NCI-H146 (cell line): Measurements from ENCODE around the gene GRID1.
A peak's percentile ranks its signal among the peaks of the same experiment; 100 is the strongest.

Source experiments
- DNase-seq: peaks from one replicate; lab custom pipeline; 2025; lab: John Stamatoyannopoulos, UW

Gene GRID1

DNA sequence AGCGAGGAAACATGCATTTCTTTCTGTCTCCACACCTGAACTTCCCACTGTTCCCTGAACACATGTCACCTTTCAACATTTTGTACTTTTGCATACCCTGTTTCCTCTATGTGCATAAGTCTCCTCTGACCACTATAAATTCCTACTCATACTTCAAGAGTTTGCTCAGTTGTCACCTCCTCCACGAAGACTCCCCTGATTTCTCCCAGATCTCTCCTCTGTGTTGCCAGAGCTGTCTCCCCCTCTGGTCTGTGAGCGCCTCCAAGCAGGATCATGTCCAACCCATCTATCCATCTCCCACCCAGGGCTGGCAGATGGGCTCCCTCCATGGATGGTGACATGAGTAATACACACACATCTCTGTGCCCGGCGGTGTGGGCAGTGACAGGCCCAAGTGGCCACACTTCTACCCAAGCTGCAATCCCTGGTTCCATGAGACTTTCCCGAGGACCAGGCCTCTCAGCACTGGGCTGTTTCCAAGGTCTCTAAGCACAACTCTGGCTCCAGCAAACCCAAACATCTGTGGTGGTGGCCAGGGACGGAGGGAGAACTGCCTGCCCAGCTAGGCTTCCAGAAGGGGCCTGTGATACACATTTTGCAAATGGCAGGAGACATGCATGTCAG lies 135.9 kb downstream of the GRID1 start:
- DNase-seq: no peak

DNA sequence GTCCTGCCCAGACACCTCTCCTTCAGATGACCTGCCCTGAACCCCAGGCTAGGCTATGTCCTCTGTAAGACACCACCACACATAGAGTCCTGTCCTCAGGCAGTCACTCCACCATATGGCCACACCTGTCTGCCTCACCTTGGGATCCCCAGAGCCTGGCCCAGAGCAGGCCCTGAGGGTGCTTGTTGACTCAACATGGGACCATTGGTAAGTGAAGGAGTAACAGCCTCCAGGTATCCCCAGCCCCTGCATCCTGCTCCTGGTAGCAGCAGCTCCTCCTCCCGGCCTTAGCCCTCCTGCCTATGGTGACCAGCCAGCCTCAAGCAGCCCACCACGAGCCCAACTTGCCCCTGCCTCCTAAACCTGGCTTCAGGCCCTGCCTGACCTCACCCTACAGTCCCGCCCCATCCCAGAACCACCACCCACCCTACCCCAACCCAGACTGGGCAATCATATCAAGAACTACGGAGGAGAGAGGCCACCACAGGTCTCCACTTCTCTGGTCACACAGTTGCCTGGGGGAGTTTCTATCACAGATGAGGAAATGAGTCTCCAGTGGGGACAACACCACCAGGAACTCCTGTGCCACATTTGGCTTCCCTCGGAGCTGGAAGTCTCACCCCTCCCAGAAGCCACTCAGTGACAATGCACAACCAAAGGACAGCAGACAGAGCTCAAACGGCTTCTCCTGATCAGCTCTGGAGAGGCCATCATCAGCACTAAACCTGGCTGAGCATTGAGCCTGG lies 136.6 kb downstream of the GRID1 start:
- DNase-seq: no peak

DNA sequence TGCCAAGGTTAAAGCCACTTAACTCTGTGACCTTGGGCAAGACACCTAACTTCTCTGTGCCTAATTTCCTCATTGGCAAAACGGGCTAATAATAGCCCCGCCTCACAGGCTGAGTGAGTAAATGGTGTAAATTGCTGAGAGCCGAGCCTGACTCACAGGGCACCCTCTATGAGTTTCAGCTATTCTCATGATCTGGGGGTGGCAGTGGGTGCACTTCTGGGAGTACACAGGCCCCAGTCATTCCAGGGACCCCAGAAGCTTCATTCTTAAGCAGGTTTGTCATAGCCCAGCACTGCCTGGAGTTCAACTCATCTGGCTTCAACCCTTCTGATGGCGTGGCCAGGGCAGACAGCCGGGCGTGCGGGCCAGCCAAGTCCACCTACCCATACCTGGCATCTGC lies 137.2 kb downstream of the GRID1 start:
- no peak for DNase-seq

DNA sequence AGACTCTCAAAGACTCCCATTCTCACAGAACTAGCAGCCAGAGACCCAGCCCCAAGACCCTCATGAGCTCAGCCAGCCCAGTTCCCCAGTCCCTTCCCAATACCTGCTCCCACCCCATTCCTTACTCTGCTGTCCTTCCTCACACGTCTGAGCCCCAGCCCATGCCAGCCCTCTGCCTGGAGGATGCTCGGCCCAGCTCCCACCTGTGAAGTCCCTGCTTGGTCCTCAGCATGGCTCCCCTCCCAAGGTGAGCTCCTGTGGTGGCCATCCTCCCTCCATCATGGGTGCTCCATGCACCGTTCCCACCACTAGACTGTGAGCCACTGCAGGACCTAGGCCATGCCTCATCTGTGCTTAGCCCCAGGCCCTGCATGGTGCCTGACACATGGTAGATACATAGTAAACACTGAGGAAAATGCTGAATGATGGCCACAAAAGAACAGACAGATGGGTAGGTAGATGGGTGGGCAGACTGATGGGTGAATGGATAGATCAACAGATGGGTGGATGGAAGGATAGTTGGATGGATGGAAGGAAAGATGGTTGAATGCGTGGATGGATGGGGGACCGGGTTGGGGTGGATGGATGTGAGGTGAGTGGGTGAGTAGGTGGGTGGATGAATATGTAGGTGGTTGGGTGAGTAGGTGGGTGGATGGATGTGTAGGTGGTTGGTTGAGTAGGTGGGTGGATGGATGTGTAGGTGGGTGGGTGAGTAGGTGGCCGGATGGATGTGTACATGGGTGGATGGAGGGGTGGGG lies 138.9 kb downstream of the GRID1 start:
- DNase-seq: no peak

DNA sequence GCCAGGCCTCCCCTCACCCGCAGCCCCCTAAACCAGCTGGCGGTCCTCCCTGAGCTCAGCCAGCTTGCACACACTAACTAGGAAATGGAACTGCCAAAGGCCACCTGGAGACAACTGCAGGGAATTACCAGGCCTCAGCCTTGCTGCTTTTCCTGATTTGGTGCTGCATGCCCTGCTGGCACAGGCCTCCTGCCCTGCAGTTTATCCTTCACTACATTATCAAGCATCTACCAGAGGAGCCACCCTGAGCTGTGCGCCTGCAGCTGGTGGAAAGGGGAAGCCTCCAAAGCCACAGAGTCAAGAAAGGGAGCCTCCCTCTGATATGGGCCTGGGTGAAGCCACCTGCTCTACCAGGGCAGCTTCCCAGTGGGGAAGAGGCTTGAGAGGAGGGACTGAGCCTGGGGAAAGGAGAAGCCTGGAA lies 139.8 kb downstream of the GRID1 start:
- no peak for DNase-seq

DNA sequence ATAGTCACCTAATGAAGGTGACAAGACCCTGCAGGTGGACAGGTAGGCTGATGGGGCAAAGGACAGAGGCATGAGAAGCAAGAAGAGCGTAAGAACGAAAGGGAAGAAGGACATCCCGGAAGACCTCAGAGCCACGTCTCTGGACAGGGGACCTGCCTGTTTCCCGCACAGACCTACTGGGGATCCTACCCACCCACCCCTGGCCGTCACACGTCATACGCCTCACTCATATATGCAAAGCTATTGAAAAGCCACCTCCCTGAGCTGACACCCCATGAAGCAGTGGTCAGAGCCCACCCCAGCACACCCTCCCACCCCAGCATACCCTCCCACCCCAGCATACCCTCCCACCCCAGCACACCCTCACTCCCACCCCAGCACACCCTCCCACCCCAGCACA lies 140.6 kb downstream of the GRID1 start:
- DNase-seq: no peak

DNA sequence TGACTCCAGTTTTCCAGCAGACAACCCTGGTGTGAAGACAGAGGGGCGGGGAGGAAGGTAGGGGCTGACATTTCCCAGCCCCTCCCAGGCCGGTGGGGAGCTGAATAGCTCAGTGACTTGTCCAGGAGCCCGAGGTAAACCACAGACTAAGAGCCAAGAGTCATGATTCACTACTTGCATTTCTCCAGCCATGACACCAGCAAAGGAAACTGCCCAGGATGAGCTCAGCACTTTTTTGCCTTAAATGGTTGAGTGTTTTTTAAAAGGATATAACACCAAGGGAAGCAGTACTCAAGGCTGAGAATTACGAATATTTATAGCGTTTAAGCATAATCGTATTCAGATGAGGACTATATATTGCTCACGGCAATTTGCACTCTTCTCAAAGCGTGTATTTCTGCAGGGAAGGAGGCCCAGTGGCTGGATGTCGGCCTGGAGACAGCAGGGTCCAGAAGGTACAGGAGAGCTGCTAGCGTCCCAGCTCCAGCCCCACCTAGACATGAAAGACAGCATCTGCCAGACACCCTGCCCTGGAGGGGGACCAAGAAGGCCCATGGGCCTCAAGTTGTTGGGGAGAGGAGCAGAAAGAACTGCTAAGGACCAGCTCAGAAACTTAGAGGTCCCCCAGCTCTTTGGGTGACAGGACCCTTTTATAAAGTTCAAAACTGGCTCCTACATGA lies 141.4 kb downstream of the GRID1 start:
- no peak for DNase-seq

DNA sequence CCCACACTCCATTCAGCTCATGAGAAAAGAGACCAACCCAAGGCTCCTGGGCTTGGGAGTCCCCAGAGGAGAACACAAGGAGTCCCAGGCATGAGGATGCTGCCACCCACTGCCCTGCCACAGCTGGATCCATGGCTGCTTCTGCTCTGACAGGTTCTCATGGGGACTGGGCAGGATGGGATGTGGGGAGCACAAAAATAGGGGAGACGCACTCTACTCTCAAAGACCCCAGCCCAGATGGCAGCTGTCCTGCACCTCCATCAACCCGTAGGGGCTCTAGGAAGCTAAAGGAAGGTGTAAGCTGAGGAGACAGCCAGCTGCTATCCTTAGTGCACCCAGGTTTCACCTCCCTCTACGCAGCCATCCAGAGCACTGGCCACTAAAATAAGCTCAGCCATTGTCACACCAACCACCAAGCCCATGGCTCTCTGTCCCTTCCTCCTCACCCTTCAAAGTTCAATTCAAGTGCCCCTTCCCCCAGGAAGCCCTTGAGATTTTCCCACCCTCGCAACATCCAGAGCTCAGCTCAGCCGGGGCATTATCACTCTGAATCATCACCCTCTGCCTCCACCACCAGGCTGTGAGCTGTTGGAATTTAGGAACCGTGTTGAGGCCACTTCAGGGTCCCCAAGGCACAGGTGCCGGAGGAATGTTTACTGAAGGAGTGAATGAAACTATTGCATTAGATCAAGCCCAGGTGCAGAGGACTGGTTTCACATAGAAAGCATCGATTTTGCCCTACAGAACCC lies 142.1 kb downstream of the GRID1 start:
- DNase-seq: no peak

DNA sequence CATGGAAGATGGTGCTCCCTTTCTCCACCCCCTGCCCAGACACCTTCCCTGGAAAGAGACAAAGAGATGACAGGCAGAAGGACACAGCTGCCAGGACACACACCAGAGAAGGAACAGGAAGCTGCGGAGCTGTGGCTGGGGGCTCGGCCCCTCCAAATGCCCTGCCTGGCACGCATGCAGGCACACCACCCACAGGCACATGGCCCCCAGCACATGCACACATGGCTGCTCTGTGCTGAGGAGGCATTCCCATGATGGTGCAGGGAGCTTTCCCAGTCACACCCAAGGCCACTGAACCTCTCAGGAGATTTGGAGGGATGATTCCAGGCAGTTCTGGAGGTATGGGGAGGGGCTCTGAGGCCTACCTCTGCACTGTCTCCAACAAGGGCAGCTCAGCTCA lies 143.3 kb downstream of the GRID1 start:
- no peak for DNase-seq

DNA sequence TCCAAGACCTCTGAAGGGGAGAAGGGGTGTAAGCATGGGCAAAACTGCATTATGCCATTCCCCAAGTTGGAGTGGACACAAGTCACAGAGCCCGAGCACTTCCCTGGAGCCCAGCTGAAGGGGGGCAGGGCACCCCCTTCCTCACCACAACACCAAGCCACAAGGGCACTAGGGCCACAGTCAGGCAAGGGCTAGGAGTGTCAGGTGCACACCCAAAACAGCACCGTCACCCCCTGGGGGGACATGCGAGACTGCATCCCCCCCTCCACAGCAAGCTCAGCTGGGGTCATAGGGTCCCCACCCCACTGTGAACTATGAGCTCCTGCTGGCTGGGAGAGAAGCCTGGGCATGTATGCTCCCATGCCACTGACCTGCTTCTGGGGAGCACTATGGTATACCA lies 143.9 kb downstream of the GRID1 start:
- DNase-seq: no peak

DNA sequence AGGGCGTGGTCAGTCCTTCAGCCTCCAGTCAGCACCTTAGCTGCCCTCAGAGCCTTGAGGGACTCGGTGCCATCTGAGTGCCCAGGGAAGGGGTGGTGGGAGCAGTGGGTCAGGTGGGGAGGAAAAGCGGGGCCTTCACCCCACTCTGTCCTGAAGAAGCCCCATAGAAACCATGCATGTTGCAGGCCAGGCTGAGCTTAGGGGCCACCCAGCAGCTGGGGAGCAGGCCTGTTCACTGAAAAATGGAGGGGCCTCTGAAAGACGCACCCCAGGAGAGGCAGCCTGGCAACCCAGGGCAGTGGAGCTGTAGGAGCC lies 144.3 kb downstream of the GRID1 start:
- DNase-seq: no peak

DNA sequence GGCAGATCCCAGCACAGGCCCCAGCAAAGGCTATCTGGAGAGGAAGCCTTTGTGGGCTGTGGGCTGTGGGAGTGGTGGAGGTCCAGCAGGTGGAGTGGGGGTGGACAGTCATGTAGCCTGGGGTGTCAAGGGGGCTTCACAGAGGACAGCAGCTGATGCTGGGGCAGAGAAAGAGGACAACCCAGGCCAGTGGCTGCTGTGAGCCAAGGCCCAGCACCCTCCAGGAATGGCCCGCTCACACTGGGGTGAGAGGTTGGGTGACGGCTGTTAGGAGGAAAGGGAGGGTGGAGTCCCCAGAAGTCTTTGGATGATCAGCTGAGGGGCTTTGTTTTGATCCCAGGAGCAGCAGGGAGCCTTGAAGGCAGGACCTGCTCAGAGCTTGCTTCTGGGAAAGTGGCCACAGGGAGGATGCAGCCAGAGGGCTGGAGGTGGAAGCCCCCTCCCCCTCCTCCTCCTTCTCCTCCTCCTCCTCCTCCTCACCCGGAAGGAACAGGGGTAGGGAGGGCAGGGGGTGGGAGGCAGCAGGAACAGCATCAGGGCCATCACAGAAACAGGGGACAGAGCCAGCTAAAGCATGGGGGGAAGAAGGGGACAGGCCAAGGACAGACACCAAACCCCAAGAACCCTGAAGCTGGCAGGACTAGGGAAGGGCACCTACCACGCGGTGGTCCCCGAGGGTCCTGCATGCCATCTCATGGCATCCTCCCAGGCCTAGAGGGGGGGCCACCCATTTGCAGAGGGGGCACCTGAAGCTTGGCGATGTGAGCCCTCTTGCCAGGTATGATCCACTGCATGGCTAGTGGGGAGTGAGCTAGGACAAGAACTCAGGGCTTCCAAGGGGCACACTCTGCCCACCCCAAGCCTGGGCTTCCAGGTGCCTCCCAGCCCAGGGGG lies 144.9 kb downstream of the GRID1 start:
- no peak for DNase-seq

DNA sequence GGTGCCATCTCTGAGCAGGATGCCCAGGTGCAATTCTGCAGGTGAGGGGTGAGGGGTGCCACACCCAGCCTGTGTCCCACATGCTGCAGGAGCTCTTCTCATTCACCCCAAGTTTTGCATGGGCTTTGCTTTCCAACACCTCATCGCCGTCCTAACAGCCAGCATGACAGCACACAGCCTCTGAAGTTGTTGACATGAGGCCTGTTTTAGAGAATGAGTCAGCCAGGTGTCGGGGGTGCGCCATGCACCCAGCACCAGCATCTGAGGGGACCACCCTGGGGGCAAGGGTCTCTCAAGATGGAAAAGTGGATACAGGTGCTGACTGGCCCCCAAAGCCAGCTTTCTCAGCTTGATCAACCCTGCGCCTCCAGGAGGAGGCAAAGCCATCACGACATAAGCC lies 146.0 kb downstream of the GRID1 start:
- no peak for DNase-seq

DNA sequence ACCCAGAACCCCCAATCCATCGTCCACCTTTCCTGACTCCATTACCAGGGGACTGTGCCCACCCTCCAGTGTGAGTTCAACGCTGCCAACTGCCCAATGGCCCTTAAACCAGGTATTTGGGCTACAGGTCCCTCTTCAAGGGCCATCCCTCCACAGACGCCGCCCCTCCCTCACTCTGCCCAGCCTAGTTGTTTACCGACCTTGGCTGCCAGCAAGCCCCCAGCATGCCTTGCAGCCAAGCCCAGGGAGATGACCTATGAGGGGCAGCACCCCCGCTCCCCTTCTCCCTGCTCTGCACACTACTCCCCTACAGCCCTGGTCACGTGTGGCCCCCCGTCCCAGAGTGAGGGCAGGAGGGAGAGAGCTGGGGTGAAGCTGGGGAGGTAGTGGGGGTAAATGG lies 147.3 kb downstream of the GRID1 start:
- no peak for DNase-seq

DNA sequence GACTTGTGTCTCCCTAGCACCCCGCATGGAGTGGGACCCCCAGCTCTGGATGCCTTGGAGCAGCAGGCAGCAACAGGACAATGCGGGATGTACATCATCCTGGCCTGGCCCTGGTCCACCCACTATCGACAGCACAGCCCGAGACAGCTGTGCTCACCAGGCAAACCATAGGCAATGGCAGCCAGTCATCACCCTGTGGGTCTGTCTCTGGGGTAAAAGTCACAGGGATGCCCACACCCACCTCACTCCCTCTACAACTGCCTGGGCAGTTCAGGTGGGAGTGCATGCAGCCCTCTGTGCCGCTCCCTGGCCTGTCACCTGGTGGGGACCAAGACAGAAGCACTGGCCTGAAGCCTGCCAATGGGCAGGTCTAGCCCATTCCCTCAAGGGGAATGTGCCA lies 147.8 kb downstream of the GRID1 start:
- DNase-seq: no peak

DNA sequence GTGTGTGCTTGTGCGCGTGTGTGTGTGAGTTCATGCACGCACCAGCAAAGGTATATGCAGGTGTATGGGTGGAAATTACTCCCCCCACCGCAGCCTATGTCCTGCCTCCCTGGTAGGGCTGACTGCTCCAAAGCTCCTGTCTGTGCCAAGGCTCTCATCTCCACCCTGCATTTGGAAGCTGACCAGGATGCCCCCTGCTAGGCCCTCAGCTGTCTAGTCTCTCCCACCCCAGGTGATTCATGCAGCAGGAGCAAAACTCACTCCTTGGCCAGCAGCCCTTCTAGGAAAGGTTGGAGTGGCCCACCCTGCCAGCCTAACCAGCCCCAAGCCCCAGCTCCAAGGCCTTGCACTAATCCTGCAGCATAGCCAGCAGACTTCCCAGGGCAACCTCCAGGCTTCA lies 148.4 kb downstream of the GRID1 start:
- peak; percentile 65 for DNase-seq

DNA sequence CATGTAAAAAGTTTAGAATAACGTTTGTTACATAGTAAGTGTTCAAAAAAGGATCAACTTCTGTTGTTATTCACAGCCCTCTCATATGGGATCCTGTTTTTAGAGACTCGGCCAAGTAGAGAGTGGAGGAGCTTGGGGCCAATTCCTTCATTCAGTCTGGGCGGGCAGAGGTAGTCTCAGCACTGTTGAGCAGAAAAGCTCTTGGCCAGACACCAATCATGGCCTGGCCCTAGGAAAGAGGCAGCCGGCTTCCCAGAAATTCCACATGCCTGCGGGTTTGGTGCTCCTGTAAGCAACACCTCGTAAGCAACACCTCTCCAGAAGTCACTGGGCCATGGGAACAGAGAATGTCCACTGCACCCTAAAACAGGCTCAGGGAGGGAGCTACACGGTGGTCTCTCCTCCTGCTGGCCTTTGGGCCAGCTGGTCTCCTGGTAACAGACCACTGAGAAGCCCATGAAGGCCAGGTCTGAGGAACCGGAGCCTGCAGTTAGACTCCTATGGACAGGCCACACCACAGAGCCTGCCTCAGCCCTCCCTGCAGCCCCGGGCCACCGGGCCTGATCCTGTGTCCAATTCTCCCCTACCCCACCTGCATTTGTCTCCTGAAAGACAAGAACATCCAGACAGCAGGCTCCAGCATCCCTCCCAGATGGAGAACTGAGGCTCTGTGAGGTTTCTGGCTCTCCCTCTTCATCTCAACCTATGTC lies 149.1 kb downstream of the GRID1 start:
- DNase-seq: no peak

DNA sequence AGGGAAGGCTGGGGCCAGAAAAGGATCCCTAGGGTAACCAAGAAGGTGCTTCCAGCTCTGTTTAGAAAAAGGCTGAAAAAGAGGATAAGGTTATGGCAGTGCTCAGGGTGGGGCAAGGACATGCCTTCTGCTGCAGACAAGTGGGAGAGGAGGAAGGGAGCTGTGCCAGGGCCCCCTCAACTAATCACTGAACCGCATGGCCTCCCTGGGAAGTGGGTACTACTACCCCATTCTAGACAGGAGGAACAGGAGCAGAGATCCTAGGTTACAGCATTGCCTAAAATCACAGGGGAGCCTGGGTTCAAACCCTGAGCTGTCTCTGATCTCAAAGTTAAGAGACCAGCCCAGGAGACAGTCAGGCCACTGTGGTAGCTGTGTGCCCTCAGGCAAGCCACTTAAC lies 149.7 kb downstream of the GRID1 start:
- DNase-seq: no peak

DNA sequence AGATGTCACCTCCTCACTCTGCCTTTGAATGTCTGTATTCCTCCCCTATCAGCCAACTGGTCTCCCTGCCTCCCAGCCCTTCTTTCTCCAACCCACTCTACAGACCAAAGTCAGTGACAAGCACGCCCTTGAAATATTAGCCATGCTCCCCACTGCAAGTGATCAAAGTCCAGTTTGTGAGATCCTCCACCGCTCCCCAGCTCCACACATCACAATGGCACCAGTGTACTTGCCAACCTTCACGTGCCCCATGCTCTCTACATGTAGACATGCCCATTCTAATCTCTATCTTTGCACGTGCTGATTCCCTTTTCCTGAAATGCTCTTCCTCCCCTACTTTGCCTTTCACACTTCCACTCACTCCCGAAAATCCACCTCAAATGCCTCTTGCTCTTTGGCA lies 150.9 kb downstream of the GRID1 start:
- DNase-seq: no peak

DNA sequence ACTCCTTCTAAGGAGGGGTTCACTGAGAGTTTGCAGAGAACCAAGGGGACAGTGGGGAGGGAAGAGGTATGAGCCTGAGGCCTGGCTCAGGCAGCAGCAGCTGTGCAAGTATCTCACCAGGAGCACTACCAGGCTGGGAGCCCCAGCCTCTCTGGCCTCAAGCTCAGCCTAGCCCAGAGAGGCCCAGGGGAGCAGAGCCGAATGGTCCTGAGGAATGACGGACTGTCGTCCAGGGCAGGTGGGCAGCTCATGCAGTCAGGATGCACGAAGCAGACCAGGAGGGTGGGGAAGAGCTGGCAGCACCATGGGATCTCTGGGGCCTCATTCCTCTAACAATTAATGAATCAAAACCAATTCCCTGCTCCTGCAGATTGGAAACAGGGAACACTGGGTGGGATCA lies 151.5 kb downstream of the GRID1 start:
- DNase-seq: no peak

DNA sequence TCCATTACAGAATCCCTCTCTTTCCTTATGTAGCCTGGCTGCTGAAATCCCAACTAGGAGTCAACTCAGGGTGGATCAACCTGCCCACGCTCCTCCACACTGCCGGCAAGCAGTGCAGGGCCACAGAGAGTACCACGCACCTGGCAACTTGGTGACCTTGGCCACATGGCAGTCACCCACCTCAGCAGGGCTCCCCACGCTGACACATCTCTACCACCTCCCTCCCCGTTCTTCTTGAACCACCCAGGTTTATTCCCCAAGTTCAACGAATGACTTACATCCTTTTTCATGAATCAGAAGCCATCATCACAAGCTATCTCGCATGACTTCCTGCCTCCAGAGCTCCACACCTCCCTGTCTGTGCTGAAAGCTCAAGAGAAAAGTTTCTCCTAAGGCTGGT lies 153.4 kb downstream of the GRID1 start:
- DNase-seq: no peak
